ENCODE results near the gene ISOC2.

The ISOC2 gene

GRCh38 chr19:55419624-55420236, 41.7 kb downstream of the ISOC2 start:
- peaks cover 13% of the 10 kb centered on the region; the same call in 1 of the 2 replicates for H3K27me3 ChIP-seq (ENCODE audit: insufficient read depth, low read length)
- no peak overlapping the region for H3K27ac ChIP-seq (ENCODE audit: low read depth, low read length, poor library complexity, severe bottlenecking)
- H3F3A ChIP-seq (ENCODE audit: insufficient read depth, low read length), result no peaks in the 10 kb centered on the region
- H3K36me3 ChIP-seq (ENCODE audit: insufficient read depth, low read length), result no peaks in the 10 kb centered on the region; the same call in 1 of the 2 replicates
- no peak overlapping the region for H2AFZ ChIP-seq (ENCODE audit: low read length)
- H3K9me2 ChIP-seq (ENCODE audit: low read depth, low read length), result no peaks in the 10 kb centered on the region
- H3K79me2 ChIP-seq (ENCODE audit: insufficient read depth, low read length), result no peaks in the 10 kb centered on the region
- no peak for TF ChIP-seq CTCF (IDR thresholded peaks at IDR 0.05; ENCODE audit: low read length)
- TF ChIP-seq EZH2 (IDR thresholded peaks at IDR 0.05; ENCODE audit: borderline replicate concordance, low read length), result no peak
- H3K4me1 ChIP-seq (ENCODE audit: insufficient read depth, low read length, severe bottlenecking), result no peaks in the 10 kb centered on the region
- H3K4me3 ChIP-seq (ENCODE audit: low read depth, low read length, poor library complexity, severe bottlenecking), result no peak overlapping the region
- H4K20me1 ChIP-seq (ENCODE audit: insufficient read depth, low read length), result no peaks in the 10 kb centered on the region
- no peak overlapping the region for H3K9ac ChIP-seq (ENCODE audit: low read length)
- no peak overlapping the region for H3K4me2 ChIP-seq (ENCODE audit: low read length)
- H3K9me3 ChIP-seq (ENCODE audit: low read length), result peaks cover 3% of the 10 kb centered on the region; the same call in 1 of the 2 replicates

- TF ChIP-seq CTCF (IDR thresholded peaks at IDR 0.05; ENCODE audit: low read length), result no peak
- no peaks in the 10 kb centered on the region for H3F3A ChIP-seq (ENCODE audit: insufficient read depth, low read length)
- peaks cover 3% of the 10 kb centered on the region; the same call in 1 of the 2 replicates for H3K9me3 ChIP-seq (ENCODE audit: low read length)
- H2AFZ ChIP-seq (ENCODE audit: low read length), result no peak overlapping the region
- no peaks in the 10 kb centered on the region; the same call in 1 of the 2 replicates for H3K36me3 ChIP-seq (ENCODE audit: insufficient read depth, low read length)
- no peaks in the 10 kb centered on the region for H4K20me1 ChIP-seq (ENCODE audit: insufficient read depth, low read length)
- no peak overlapping the region for H3K27ac ChIP-seq (ENCODE audit: low read depth, low read length, poor library complexity, severe bottlenecking)
- H3K4me3 ChIP-seq (ENCODE audit: low read depth, low read length, poor library complexity, severe bottlenecking), result no peak overlapping the region
- no peaks in the 10 kb centered on the region for H3K9me2 ChIP-seq (ENCODE audit: low read depth, low read length)
- no peak overlapping the region for H3K9ac ChIP-seq (ENCODE audit: low read length)
- no peaks in the 10 kb centered on the region for H3K4me1 ChIP-seq (ENCODE audit: insufficient read depth, low read length, severe bottlenecking)
- no peaks in the 10 kb centered on the region for H3K79me2 ChIP-seq (ENCODE audit: insufficient read depth, low read length)
- peaks cover 13% of the 10 kb centered on the region; the same call in 1 of the 2 replicates for H3K27me3 ChIP-seq (ENCODE audit: insufficient read depth, low read length)
- H3K4me2 ChIP-seq (ENCODE audit: low read length), result no peak overlapping the region
Measured at GRCh38 chr19:55419103-55419502, 42.3 kb downstream of the ISOC2 start.

GRCh38 chr19:55418185-55418584, 43.3 kb downstream of the ISOC2 start:
- H3K4me3 ChIP-seq (ENCODE audit: low read depth, low read length, poor library complexity, severe bottlenecking), result no peak overlapping the region
- TF ChIP-seq CTCF (IDR thresholded peaks at IDR 0.05; ENCODE audit: low read length) (peak; percentile 95), EZH2 (IDR thresholded peaks at IDR 0.05; ENCODE audit: borderline replicate concordance, low read length) (no peak)
- H3K36me3 ChIP-seq (ENCODE audit: insufficient read depth, low read length), result no peaks in the 10 kb centered on the region; the same call in 1 of the 2 replicates
- H2AFZ ChIP-seq (ENCODE audit: low read length), result no peak overlapping the region
- no peaks in the 10 kb centered on the region for H3K4me1 ChIP-seq (ENCODE audit: insufficient read depth, low read length, severe bottlenecking)
- H3K79me2 ChIP-seq (ENCODE audit: insufficient read depth, low read length), result no peaks in the 10 kb centered on the region
- H3K27me3 ChIP-seq (ENCODE audit: insufficient read depth, low read length), result peaks cover 13% of the 10 kb centered on the region; the same call in 1 of the 2 replicates
- no peak overlapping the region for H3K9ac ChIP-seq (ENCODE audit: low read length)
- no peaks in the 10 kb centered on the region for H3K9me2 ChIP-seq (ENCODE audit: low read depth, low read length)
- no peak overlapping the region for H3K27ac ChIP-seq (ENCODE audit: low read depth, low read length, poor library complexity, severe bottlenecking)
- no peaks in the 10 kb centered on the region for H4K20me1 ChIP-seq (ENCODE audit: insufficient read depth, low read length)
- no peaks in the 10 kb centered on the region for H3F3A ChIP-seq (ENCODE audit: insufficient read depth, low read length)
- no peak overlapping the region for H3K4me2 ChIP-seq (ENCODE audit: low read length)
- peaks cover 3% of the 10 kb centered on the region; the same call in 1 of the 2 replicates for H3K9me3 ChIP-seq (ENCODE audit: low read length)

All from OCI-LY1 (cell line).